NB4 (cell line): ENCODE results near the gene CCDC74A.

ENCODE experiments used
- MYC ChIP-seq: IDR thresholded peaks from 2 replicates; pipeline ENCODE4 v1.6.1; 2011; ENCODE audit warnings: low read depth, low read length
- POLR2A ChIP-seq: IDR thresholded peaks from 2 replicates; pipeline ENCODE4 v1.6.1; 2011; ENCODE audit warnings: mild to moderate bottlenecking; ENCODE audit not compliant: insufficient read length; ENCODE audit errors: extremely low read depth
- TF ChIP-seq, protein P1 (sequence below): IDR thresholded peaks from one replicate; pipeline ENCODE4 v1.5.1; 2012; ENCODE audit warnings: low read depth, low read length
- TF ChIP-seq, protein P2 (sequence below): IDR thresholded peaks from 2 replicates; pipeline ENCODE4 v1.6.1; 2011; ENCODE audit warnings: low read depth, low read length

DNA sequence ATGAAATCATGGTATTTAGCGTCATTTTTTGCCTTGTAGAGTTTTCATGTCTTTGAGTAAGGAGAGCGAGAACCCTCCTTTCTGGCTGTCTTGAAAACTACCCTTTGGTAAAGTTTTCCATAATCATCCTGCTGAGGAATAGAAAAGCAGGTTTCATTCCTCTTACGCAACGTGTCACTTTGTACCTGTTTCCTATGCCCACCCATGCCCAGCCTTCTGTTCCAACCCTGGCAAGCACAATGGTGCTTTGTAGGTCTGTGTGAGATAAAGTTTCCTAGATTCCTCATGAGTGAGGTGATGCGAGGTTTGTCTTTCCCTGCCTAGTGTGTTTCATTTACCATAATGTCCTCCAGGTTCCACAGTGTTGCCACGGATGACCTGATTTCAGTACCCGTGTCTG is 29.3 kb downstream of the CCDC74A start:
- TF ChIP-seq, protein P1, sequence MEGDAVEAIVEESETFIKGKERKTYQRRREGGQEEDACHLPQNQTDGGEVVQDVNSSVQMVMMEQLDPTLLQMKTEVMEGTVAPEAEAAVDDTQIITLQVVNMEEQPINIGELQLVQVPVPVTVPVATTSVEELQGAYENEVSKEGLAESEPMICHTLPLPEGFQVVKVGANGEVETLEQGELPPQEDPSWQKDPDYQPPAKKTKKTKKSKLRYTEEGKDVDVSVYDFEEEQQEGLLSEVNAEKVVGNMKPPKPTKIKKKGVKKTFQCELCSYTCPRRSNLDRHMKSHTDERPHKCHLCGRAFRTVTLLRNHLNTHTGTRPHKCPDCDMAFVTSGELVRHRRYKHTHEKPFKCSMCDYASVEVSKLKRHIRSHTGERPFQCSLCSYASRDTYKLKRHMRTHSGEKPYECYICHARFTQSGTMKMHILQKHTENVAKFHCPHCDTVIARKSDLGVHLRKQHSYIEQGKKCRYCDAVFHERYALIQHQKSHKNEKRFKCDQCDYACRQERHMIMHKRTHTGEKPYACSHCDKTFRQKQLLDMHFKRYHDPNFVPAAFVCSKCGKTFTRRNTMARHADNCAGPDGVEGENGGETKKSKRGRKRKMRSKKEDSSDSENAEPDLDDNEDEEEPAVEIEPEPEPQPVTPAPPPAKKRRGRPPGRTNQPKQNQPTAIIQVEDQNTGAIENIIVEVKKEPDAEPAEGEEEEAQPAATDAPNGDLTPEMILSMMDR, result no peak
- TF ChIP-seq POLR2A (no peak), MYC (no peak)
- TF ChIP-seq, protein P2, sequence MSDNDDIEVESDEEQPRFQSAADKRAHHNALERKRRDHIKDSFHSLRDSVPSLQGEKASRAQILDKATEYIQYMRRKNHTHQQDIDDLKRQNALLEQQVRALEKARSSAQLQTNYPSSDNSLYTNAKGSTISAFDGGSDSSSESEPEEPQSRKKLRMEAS, result no peak
